OCI-LY3 (cell line): ENCODE measurements around the gene ZNF394.

Source experiments
- EZH2phosphoT487 ChIP-seq: fragments of 200-600 bp; shearing (Covaris generic); IDR thresholded peaks from 2 replicates; pipeline ENCODE4 v1.6.1; 2018; ENCODE audit warnings: antibody characterized with exemption, mixed run types, low read depth
- TF ChIP-seq, protein P1 (sequence below): fragments of 200-600, 300-600 bp; sonication (generic); IDR thresholded peaks from 2 replicates; pipeline ENCODE4 v1.5.1; 2014; ENCODE audit warnings: antibody characterized with exemption, low read length, low read depth

DNA sequence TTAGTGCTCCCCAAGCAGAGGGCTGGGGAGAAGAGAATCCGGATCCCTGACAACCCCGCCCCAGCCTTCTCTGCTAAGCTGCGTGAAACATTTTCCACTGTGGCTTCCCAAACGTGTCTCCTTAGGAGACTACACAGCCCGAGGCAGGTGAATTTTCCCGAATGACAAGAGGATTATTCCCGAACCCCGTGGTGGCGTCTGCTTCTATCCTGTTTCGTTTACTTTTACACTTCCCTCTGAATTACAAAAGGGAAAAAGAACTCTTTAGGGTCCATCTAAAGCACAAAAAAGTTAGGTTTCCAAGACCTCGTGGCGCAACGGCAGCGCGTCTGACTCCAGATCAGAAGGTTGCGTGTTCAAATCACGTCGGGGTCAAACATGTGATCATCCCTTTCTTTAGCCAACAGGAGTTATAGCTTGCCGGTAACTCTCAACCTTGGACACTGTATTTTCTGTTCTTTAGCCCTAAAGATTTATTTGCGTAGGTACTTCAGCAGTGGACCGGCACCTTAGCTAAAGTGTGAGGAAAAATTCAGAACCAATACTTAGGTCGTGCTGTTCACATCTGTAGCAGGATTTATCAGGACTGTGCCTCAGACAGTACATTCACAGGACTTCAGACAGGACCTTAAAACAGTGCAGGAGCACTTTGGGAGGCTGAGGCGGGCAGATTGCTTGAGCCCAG lies 30.6 kb downstream of the ZNF394 start:
- TF ChIP-seq, protein P1, sequence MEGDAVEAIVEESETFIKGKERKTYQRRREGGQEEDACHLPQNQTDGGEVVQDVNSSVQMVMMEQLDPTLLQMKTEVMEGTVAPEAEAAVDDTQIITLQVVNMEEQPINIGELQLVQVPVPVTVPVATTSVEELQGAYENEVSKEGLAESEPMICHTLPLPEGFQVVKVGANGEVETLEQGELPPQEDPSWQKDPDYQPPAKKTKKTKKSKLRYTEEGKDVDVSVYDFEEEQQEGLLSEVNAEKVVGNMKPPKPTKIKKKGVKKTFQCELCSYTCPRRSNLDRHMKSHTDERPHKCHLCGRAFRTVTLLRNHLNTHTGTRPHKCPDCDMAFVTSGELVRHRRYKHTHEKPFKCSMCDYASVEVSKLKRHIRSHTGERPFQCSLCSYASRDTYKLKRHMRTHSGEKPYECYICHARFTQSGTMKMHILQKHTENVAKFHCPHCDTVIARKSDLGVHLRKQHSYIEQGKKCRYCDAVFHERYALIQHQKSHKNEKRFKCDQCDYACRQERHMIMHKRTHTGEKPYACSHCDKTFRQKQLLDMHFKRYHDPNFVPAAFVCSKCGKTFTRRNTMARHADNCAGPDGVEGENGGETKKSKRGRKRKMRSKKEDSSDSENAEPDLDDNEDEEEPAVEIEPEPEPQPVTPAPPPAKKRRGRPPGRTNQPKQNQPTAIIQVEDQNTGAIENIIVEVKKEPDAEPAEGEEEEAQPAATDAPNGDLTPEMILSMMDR: no peak
- TF ChIP-seq EZH2phosphoT487: no peak
